CD4-positive, alpha-beta T cell (primary cell): Measurements from ENCODE around the gene TES. TPM values are rescaled to one million over a fixed set of nuclear protein-coding genes. Genes with fewer than 3 reads are reported as not detected.

Experiments
- ATAC-seq: fragments of 200-7000 bp; cut with Tn5 transposase; one replicate; pipeline ENCODE4 v1.10.0; 2022; ENCODE audit warnings: mild to moderate bottlenecking; ENCODE audit not compliant: poor library complexity
- CTCF ChIA-PET: fragments of 350-600 bp; sonication (Branson Sonifier 250); formaldehyde crosslinking; loops from one replicate; lab custom pipeline; 2021; ENCODE audit warnings: antibody characterized with exemption, inconsistent platforms; lab: Charles Lee
- POLR2A ChIA-PET: fragments of 350-600 bp; sonication (Branson Sonifier 250); formaldehyde crosslinking; loops from one replicate; lab custom pipeline; 2021; ENCODE audit warnings: antibody characterized with exemption, inconsistent platforms; lab: Charles Lee
- DNase-seq, 14 experiments: peaks; one replicate each; pipeline ENCODE4 v3.0.0-alpha.2; 2013 to 2020; ENCODE audit warnings: mixed read lengths in 2 of 14
- H3K27ac ChIP-seq, 2 donors: one replicate each; pipeline versions ENCODE4 v1.5.1 to v1.7.0; 2013; ENCODE audit warnings: low read length in 2 of 2, low read depth in 1 of 2, mild to moderate bottlenecking in 1 of 2
- H3K27me3 ChIP-seq, 2 experiments: 1 replicate in 1 of 2; 2 replicates in 1 of 2; pipeline versions ENCODE4 v1.6.1 to v1.7.0; 2013; ENCODE audit warnings: low read length in 2 of 2, control low read depth in 1 of 2, mild to moderate bottlenecking in 1 of 2, moderate library complexity in 1 of 2; ENCODE audit not compliant: insufficient read depth in 2 of 2, control insufficient read depth in 1 of 2
- H3K36me3 ChIP-seq: one replicate; pipeline ENCODE4 v1.6.1; 2013; ENCODE audit warnings: low read length, control low read depth; ENCODE audit not compliant: insufficient read depth
- H3K4me1 ChIP-seq: one replicate; pipeline ENCODE4 v1.6.1; 2013; ENCODE audit warnings: low read length, control low read depth; ENCODE audit not compliant: insufficient read depth
- H3K4me3 ChIP-seq: one replicate; pipeline ENCODE4 v1.5.1; 2013; ENCODE audit warnings: mild to moderate bottlenecking, low read length, moderate library complexity
- H3K9me3 ChIP-seq, 2 experiments: 1 replicate in 1 of 2; 2 replicates in 1 of 2; pipeline versions ENCODE4 v1.6.1 to v1.7.0; 2013; ENCODE audit warnings: low read length in 2 of 2, mild to moderate bottlenecking in 2 of 2, control low read depth in 1 of 2, moderate library complexity in 1 of 2; ENCODE audit not compliant: control insufficient read depth in 1 of 2, insufficient read depth in 1 of 2
- H3K27ac Mint-ChIP-seq: one replicate; pipeline ENCODE4 v1.8.0; 2020; ENCODE audit warnings: mixed read lengths
- H3K27me3 Mint-ChIP-seq: one replicate; pipeline ENCODE4 v1.8.0; 2021; ENCODE audit warnings: mixed read lengths
- H3K36me3 Mint-ChIP-seq: one replicate; pipeline ENCODE4 v1.8.0; 2021; ENCODE audit warnings: low read depth, mixed read lengths
- H3K4me1 Mint-ChIP-seq: one replicate; pipeline ENCODE4 v1.8.0; 2021; ENCODE audit warnings: low read depth, mixed read lengths
- H3K4me3 Mint-ChIP-seq: one replicate; pipeline ENCODE4 v1.8.0; 2020; ENCODE audit warnings: mild to moderate bottlenecking, mixed read lengths
- H3K9me3 Mint-ChIP-seq: one replicate; pipeline ENCODE4 v1.8.0; 2020; ENCODE audit warnings: mixed read lengths
- CTCF ChIP-seq: fragments of 200-600 bp; IDR thresholded peaks from one replicate; pipeline ENCODE4 v1.8.0; 2022; ENCODE audit warnings: antibody characterized with exemption, mild to moderate bottlenecking
- intact Hi-C, 2 experiments: fragments of 100-400 bp; cut with DNase I in 1 of 2; cut with micrococcal nuclease in 1 of 2; formaldehyde crosslinking; loops; one replicate each; pipeline versions ENCODE4 v1.15.1 to v1.9.0; 2023 to 2025; cut with DNase I, micrococcal nuclease
- total RNA-seq, 174 experiments: library from RNA in 2 of 174; stranded (reverse) in 2 of 174; gene quantifications; one replicate each; pipeline ENCODE4 v1.2.3 and lab custom pipeline; 2021 to 2026

TES gene
- total RNA-seq, 2 experiments from 2014 or later, result 114 to 120 TPM

GRCh38 chr7:116284390-116284789 is 74.1 kb downstream of the TES start:
- ATAC-seq, result no peak
- no peaks in the 10 kb centered on the region for H3K9me3 Mint-ChIP-seq
- POLR2A ChIA-PET, result no interaction called here
- no peak overlapping the region for H3K4me3 ChIP-seq
- no peaks in the 10 kb centered on the region for H3K4me1 Mint-ChIP-seq
- peaks cover 10% of the 10 kb centered on the region for H3K27me3 Mint-ChIP-seq
- peaks cover 0 to 5% of the 10 kb centered on the region in 2 experiments for H3K27me3 ChIP-seq
- DNase-seq, result no peak
- H3K4me1 ChIP-seq, result no peaks in the 10 kb centered on the region
- no peaks in the 10 kb centered on the region for H3K9me3 ChIP-seq
- CTCF ChIA-PET, result no interaction called here
- no peak for TF ChIP-seq CTCF
- no peak overlapping the region for H3K4me3 Mint-ChIP-seq
- no peaks in the 10 kb centered on the region for H3K36me3 ChIP-seq
- intact Hi-C loops, result no loop called here
- no peak overlapping the region for H3K27ac Mint-ChIP-seq
- H3K36me3 Mint-ChIP-seq, result no peaks in the 10 kb centered on the region
- no peak overlapping the region for H3K27ac ChIP-seq

GRCh38 chr7:116285252-116285651 is 74.9 kb downstream of the TES start:
- Mint-ChIP-seq H3K4me1 (no peaks in the 10 kb centered on the region), H3K27me3 (peaks cover 10% of the 10 kb centered on the region), H3K36me3 (no peaks in the 10 kb centered on the region), H3K27ac (no peak overlapping the region), H3K4me3 (no peak overlapping the region), H3K9me3 (no peaks in the 10 kb centered on the region)
- H3K4me1 ChIP-seq, result no peaks in the 10 kb centered on the region
- no peak for TF ChIP-seq CTCF
- H3K4me3 ChIP-seq, result no peak overlapping the region
- ChIA-PET CTCF (no interaction called here), POLR2A (no interaction called here)
- no peaks in the 10 kb centered on the region for H3K9me3 ChIP-seq
- ATAC-seq (no peak), DNase-seq (no peak)
- H3K27ac ChIP-seq, result no peak overlapping the region
- H3K27me3 ChIP-seq, result no peaks in the 10 kb centered on the region
- H3K36me3 ChIP-seq, result no peaks in the 10 kb centered on the region
- intact Hi-C loops, result no loop called here

- no peak for TF ChIP-seq CTCF
- no peak overlapping the region for H3K4me3 Mint-ChIP-seq
- no peaks in the 10 kb centered on the region for H3K4me1 Mint-ChIP-seq
- intact Hi-C loops, result no loop called here
- Histone ChIP-seq H3K4me3 (no peak overlapping the region), H3K9me3 (no peaks in the 10 kb centered on the region), H3K36me3 (no peaks in the 10 kb centered on the region), H3K4me1 (no peaks in the 10 kb centered on the region), H3K27ac (no peak overlapping the region), H3K27me3 (peaks cover 14 to 18% of the 10 kb centered on the region in 2 experiments)
- POLR2A ChIA-PET, result no interaction called here
- no peak overlapping the region for H3K27ac Mint-ChIP-seq
- H3K9me3 Mint-ChIP-seq, result peaks cover 2% of the 10 kb centered on the region
- CTCF ChIA-PET, result no interaction called here
- no peaks in the 10 kb centered on the region for H3K36me3 Mint-ChIP-seq
- ATAC-seq (no peak), DNase-seq (no peak)
- peaks cover 46% of the 10 kb centered on the region for H3K27me3 Mint-ChIP-seq
These were observed 80.4 kb downstream of the TES start for GRCh38 chr7:116290740-116291139.
